ENCODE data around the gene CYP4A22.

GRCh38 chr1:47192458-47193384, 55.5 kb downstream of the CYP4A22 start:
- TF ChIP-seq, protein P1, sequence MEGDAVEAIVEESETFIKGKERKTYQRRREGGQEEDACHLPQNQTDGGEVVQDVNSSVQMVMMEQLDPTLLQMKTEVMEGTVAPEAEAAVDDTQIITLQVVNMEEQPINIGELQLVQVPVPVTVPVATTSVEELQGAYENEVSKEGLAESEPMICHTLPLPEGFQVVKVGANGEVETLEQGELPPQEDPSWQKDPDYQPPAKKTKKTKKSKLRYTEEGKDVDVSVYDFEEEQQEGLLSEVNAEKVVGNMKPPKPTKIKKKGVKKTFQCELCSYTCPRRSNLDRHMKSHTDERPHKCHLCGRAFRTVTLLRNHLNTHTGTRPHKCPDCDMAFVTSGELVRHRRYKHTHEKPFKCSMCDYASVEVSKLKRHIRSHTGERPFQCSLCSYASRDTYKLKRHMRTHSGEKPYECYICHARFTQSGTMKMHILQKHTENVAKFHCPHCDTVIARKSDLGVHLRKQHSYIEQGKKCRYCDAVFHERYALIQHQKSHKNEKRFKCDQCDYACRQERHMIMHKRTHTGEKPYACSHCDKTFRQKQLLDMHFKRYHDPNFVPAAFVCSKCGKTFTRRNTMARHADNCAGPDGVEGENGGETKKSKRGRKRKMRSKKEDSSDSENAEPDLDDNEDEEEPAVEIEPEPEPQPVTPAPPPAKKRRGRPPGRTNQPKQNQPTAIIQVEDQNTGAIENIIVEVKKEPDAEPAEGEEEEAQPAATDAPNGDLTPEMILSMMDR (IDR thresholded peaks at IDR 0.05): peak; percentile 84 to 95 (median 88)
- TF ChIP-seq POLR2A (IDR thresholded peaks at IDR 0.05): no peak

Measured in adrenal gland (tissue), 5 donors.